Parathyroid adenoma (tissue), 2 donors: ENCODE data around the gene NKAP.
"Not testable (repeated sequence)": the region's sequence is repeated elsewhere in the genome, so short reads cannot be mapped to it uniquely, and the experiment has no call there.

ENCODE experiments used
- H2AFZ ChIP-seq: fragments of 300-600 bp; sonication (generic); one replicate; pipeline ENCODE4 v1.7.0; 2017; ENCODE audit warnings: antibody characterized with exemption, mild to moderate bottlenecking
- H3K27ac ChIP-seq: fragments of 300-600 bp; sonication (generic); one replicate; pipeline ENCODE4 v1.7.0; 2017
- H3K27me3 ChIP-seq: fragments of 300-600 bp; sonication (generic); one replicate; pipeline ENCODE4 v1.7.0; 2017; ENCODE audit warnings: low read length; ENCODE audit not compliant: control insufficient read depth, insufficient read depth
- H3K36me3 ChIP-seq: fragments of 300-600 bp; sonication (generic); one replicate; pipeline ENCODE4 v1.7.0; 2017; ENCODE audit warnings: low read length; ENCODE audit not compliant: control insufficient read depth, insufficient read depth
- H3K4me1 ChIP-seq: fragments of 300-600 bp; sonication (generic); one replicate; pipeline ENCODE4 v1.7.0; 2017; ENCODE audit warnings: control low read depth
- H3K4me2 ChIP-seq: fragments of 300-600 bp; sonication (generic); one replicate; pipeline ENCODE4 v1.7.0; 2017; ENCODE audit warnings: low read length
- H3K4me3 ChIP-seq: fragments of 300-600 bp; sonication (generic); one replicate; pipeline ENCODE4 v1.7.0; 2017; ENCODE audit warnings: low read depth, low read length
- H3K79me2 ChIP-seq: fragments of 300-600 bp; sonication (generic); one replicate; pipeline ENCODE4 v1.7.0; 2017; ENCODE audit warnings: control low read depth
- H3K9ac ChIP-seq: fragments of 300-600 bp; sonication (generic); one replicate; pipeline ENCODE4 v1.7.0; 2017; ENCODE audit warnings: mild to moderate bottlenecking
- H3K9me3 ChIP-seq: fragments of 300-600 bp; sonication (generic); one replicate; pipeline ENCODE4 v1.7.0; 2017; ENCODE audit warnings: low read length; ENCODE audit not compliant: control insufficient read depth
- TF ChIP-seq, protein P1 (sequence below): fragments of 300-600 bp; sonication (generic); IDR thresholded peaks from one replicate; pipeline ENCODE4 v1.7.0; 2017; ENCODE audit warnings: antibody characterized with exemption, mild to moderate bottlenecking
- donor health status: primary hyperparathyroidism.

The NKAP gene

DNA sequence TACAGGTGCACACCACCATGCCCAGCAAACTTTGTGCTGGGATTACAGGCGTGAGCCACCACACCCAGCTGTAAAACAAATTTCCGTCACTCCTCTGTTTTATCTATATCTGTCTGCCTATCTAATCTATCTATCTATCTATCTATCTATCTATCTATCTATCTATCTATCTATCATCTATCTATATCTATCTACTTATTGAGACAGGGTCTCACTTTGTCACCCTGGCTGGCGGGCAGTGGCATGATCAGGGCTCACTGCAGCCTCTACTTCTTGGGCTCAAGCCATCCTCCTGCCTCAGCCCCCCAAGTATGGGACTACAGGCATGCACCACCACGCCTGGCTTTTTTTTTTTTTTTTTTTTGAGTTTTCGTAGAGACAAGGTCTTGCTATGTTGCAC, 27.2 kb downstream of the NKAP start:
- H3K4me1 ChIP-seq, result no peaks in the 10 kb centered on the region
- no peak overlapping the region for H3K9ac ChIP-seq
- TF ChIP-seq, protein P1, sequence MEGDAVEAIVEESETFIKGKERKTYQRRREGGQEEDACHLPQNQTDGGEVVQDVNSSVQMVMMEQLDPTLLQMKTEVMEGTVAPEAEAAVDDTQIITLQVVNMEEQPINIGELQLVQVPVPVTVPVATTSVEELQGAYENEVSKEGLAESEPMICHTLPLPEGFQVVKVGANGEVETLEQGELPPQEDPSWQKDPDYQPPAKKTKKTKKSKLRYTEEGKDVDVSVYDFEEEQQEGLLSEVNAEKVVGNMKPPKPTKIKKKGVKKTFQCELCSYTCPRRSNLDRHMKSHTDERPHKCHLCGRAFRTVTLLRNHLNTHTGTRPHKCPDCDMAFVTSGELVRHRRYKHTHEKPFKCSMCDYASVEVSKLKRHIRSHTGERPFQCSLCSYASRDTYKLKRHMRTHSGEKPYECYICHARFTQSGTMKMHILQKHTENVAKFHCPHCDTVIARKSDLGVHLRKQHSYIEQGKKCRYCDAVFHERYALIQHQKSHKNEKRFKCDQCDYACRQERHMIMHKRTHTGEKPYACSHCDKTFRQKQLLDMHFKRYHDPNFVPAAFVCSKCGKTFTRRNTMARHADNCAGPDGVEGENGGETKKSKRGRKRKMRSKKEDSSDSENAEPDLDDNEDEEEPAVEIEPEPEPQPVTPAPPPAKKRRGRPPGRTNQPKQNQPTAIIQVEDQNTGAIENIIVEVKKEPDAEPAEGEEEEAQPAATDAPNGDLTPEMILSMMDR, result no peak
- no peaks in the 10 kb centered on the region for H3K36me3 ChIP-seq
- H3K27ac ChIP-seq, result no peak overlapping the region
- no peaks in the 10 kb centered on the region for H3K27me3 ChIP-seq
- H3K9me3 ChIP-seq, result no peaks in the 10 kb centered on the region
- H3K4me3 ChIP-seq, result no peak overlapping the region
- no peaks in the 10 kb centered on the region for H3K79me2 ChIP-seq
- H2AFZ ChIP-seq, result no peak overlapping the region
- H3K4me2 ChIP-seq, result no peak overlapping the region

DNA sequence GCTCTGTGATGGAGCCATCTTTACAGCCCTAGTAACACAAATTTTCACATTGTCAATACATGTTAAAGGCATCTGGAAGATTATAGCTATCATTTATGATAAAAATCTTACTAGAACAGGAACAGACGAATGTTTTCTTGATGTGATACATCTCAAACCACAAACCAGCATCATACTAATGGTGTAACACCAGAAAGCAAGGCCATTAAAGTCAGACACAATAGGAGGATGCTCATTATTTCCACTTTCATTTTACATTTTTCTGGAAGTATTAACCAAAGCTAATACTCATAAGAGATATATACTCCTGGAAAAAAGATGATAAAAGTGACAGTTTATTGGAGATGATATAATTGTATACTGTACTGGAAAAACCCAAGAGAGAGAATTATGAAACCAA, 42.6 kb downstream of the NKAP start:
- Histone ChIP-seq H3K9ac (no peak overlapping the region), H3K4me2 (no peak overlapping the region), H3K27me3 (no peaks in the 10 kb centered on the region), H2AFZ (no peak overlapping the region), H3K79me2 (no peaks in the 10 kb centered on the region), H3K4me3 (no peak overlapping the region), H3K36me3 (no peaks in the 10 kb centered on the region), H3K4me1 (no peaks in the 10 kb centered on the region), H3K27ac (no peak overlapping the region), H3K9me3 (no peaks in the 10 kb centered on the region)
- TF ChIP-seq, protein P1, result no peak

DNA sequence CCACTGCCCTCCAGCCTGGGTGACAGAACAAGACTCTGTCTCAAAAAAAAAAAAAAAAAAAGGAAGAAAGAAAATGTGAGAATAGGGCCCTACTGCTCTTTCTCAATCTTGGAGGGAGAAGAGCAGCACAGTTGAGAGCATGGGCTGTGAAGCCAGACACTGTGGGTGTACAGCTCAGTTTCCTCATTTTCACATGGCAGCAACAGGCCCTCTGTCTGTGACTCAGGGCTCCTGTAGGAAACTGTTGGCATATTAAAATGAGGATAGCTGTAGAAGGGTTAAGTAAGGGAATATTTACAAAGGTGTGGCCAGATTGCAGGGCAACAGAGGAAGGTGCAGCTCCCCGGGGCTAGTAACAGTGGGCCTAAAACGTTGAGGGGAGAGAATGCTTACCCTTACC, 44.4 kb downstream of the NKAP start:
- Histone ChIP-seq H3K9me3 (no peaks in the 10 kb centered on the region), H3K36me3 (no peaks in the 10 kb centered on the region), H3K4me1 (no peaks in the 10 kb centered on the region), H2AFZ (no peak overlapping the region), H3K4me3 (no peak overlapping the region), H3K27ac (no peak overlapping the region), H3K9ac (no peak overlapping the region), H3K4me2 (no peak overlapping the region), H3K79me2 (no peaks in the 10 kb centered on the region), H3K27me3 (no peaks in the 10 kb centered on the region)
- TF ChIP-seq, protein P1, result no peak

DNA sequence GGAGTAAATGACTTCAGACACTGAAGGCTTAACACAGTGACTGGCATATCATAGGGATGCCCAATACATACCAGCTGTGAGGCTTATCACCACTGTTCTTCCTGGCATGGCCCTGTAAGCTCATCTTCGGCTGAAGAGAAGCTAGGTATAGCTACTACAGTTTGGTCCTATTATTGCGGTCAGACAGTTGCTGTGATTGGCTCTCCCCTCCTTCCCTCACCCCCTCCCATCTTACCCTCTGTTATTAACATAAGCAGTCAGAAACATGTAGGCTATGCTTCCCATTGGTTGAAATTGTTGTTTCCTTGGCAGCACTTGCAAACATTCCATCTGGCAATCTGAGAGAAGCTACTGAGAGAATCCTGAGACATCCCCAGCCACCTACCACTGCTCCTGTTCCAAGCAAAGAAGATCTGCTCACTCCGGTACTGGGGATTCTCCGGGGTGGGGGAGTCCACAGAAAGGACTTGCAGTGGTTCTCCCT, 47.7 kb downstream of the NKAP start, which contains the start of gene AKAP14:
Gene AKAP14, plus strand, starts transcription at position 51 of the 484 bp plus-strand sequence. CDS start 7,331 bp downstream, outside the sequence.
- no peaks in the 10 kb centered on the region for H3K27me3 ChIP-seq
- TF ChIP-seq, protein P1, result no peak
- no peak within 1 kb of the TSS for H3K4me2 ChIP-seq
- H3K4me1 ChIP-seq, result no peaks in the 10 kb centered on the region
- H3K4me3 ChIP-seq, result no peak within 1 kb of the TSS
- no peaks in the 10 kb centered on the region for H3K79me2 ChIP-seq
- H2AFZ ChIP-seq, result no peak within 1 kb of the TSS
- H3K9me3 ChIP-seq, result no peaks in the 10 kb centered on the region
- no peak within 1 kb of the TSS for H3K9ac ChIP-seq
- no peaks in the 10 kb centered on the region for H3K36me3 ChIP-seq
- no peak within 1 kb of the TSS for H3K27ac ChIP-seq

DNA sequence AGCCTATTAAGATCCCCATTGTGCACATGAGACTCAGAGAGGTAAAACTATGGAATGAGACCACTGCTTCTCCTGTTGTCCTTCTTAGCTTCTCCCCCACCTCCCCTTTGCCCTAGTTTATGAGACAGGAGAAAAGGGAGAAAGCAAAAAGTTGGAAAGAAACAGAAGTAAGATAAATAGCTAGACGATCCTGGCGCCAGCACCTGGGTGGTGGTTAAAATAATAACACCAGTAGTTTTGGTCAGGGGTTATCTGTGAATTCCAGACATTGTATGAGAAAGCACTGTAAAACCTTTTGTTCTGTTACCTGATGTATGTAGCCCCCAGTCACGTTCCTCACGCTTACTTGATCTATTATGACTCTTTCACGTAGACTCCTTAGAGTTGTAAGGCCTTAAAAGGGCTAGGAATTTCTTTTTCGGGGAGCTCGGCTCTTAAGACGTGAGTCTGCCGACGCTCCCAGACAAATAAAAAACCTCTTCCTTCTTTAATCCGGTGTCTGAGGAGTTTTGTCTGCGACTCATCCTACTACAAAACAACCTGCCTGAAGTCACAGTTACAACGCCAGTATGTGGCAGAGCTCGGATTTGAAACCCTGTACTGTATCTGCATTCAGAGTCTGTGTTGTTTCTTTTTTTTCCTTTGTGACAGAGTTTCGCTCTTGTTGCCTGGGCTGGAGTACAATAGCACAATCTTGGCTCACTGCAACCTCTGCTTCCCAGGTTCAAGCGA, 51.4 kb downstream of the NKAP start:
- H3K4me1 ChIP-seq, H3K9me3 ChIP-seq, H3K9ac ChIP-seq, H3K79me2 ChIP-seq, H3K4me2 ChIP-seq, H3K4me3 ChIP-seq, H3K27ac ChIP-seq, H3K27me3 ChIP-seq, H3K36me3 ChIP-seq, H2AFZ ChIP-seq: not testable (repeated sequence)

DNA sequence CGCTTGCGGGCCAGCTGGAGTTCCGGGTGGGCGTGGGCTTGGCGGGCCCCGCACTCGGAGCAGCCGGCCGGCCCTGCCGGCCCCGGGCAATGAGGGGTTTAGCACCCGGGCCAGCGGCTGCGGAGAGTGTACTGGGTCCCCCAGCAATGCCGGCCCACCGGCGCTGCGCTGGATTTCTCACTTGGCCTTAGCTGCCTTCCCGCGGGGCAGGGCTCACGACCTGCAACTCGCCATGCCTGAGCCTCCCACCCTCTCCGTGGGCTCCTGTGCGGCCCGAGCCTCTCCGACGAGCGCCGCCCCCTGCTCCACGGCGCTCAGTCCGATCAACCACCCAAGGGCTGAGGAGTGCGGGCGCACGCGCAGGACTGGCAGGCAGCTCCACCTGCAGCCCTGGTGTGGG, 52.9 kb downstream of the NKAP start:
- H3K4me1 ChIP-seq, H3K36me3 ChIP-seq, H3K4me2 ChIP-seq, H2AFZ ChIP-seq, H3K27me3 ChIP-seq, H3K79me2 ChIP-seq, H3K9ac ChIP-seq, H3K9me3 ChIP-seq, H3K27ac ChIP-seq, H3K4me3 ChIP-seq: not testable (repeated sequence)
